ENCODE results near the gene PPP2R2C. TPM values are rescaled to one million over a fixed set of nuclear protein-coding genes. Genes with fewer than 3 reads are reported as not detected.
A peak's percentile ranks its signal among the peaks of the same experiment; 100 is the strongest.

The PPP2R2C gene
- polyA plus RNA-seq, 3 donors from 2014 or later, result not detected

- peaks cover 0 to 20% (median 5%) of the 10 kb centered on the region in 6 donors for H3K9me3 Mint-ChIP-seq
- H3K27me3 Mint-ChIP-seq (ENCODE audit: low read depth in 3 of 3), result peaks cover 6 to 22% (median 18%) of the 10 kb centered on the region in 3 donors
- no peaks in the 10 kb centered on the region for H3K4me1 Mint-ChIP-seq
- H3K27ac Mint-ChIP-seq, result no peak overlapping the region
- no peak overlapping the region for H3K4me3 Mint-ChIP-seq
- no peak for DNase-seq
- H3K36me3 Mint-ChIP-seq, result no peaks in the 10 kb centered on the region
Observed at GRCh38 chr4:6489927-6490326, 17.5 kb upstream of the PPP2R2C start.

DNA sequence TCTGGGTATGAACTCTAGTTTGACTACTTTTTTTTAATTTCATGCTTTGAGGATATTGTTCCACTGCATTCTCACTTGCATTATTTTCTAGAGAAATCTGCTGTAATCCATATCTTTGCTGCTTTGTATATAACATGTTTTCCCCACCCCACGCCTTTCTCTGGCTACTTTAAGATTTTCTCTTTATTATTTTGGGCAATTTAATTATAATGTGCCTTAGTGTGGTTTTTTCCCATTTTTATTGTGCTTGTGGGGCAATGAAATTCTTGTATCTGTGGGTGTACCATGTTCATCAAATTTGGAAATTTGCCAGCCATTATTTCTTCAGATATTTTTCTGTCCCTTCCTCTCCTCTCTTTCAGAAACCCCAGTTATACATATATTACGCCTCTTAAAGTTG, 15.1 kb upstream of the PPP2R2C start:
- H3K9me3 Mint-ChIP-seq, result peaks cover 0 to 20% (median 5%) of the 10 kb centered on the region in 6 donors

GRCh38 chr4:6480534-6481088, 8.2 kb upstream of the PPP2R2C start:
- Mint-ChIP-seq H3K4me3 (no peak overlapping the region), H3K9me3 (peaks cover 0 to 5% (median 0%) of the 10 kb centered on the region in 6 donors), H3K36me3 (peaks cover 0 to 4% (median 0%) of the 10 kb centered on the region in 3 donors), H3K27me3 (ENCODE audit: low read depth in 3 of 3) (peaks cover 7 to 22% (median 8%) of the 10 kb centered on the region in 3 donors), H3K27ac (no peak overlapping the region), H3K4me1 (no peaks in the 10 kb centered on the region)
- no peak for DNase-seq

More for the DNA sequence above, 15.1 kb upstream of the PPP2R2C start:
- H3K4me3 Mint-ChIP-seq, result no peak overlapping the region
- peaks cover 8 to 21% (median 14%) of the 10 kb centered on the region in 3 donors for H3K27me3 Mint-ChIP-seq (ENCODE audit: low read depth in 3 of 3)
- no peaks in the 10 kb centered on the region for H3K4me1 Mint-ChIP-seq
- no peak overlapping the region for H3K27ac Mint-ChIP-seq
- no peaks in the 10 kb centered on the region for H3K36me3 Mint-ChIP-seq
- DNase-seq, result no peak

- no peak overlapping the region for H3K27ac Mint-ChIP-seq
- peaks cover 11 to 25% (median 13%) of the 10 kb centered on the region in 3 donors for H3K27me3 Mint-ChIP-seq (ENCODE audit: low read depth in 3 of 3)
- H3K9me3 Mint-ChIP-seq, result no peaks in the 10 kb centered on the region
- H3K4me3 Mint-ChIP-seq, result no peak overlapping the region
- no peaks in the 10 kb centered on the region for H3K4me1 Mint-ChIP-seq
- H3K36me3 Mint-ChIP-seq, result peaks cover 0 to 4% (median 0%) of the 10 kb centered on the region in 3 donors
- DNase-seq, result no peak
Observed at GRCh38 chr4:6478546-6479220, 6.3 kb upstream of the PPP2R2C start.

DNA sequence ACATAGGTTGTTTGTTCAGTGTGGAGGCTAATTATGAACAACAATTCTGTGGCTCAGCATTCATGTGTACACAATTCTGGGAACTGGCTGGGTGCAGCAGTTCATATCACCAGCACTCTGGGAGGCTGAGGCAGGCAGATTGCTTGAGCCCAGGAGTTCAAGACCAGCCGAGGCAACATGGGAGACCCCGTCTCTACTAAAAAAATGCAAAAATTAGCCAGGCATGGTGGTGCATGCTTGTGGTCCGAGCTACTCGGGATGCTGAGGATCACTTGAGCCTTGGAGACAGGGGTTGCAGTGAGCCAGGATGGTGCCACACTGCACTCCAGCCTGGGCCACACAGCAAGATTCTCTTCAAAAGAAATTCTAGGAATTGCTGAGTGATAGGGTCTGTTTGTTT, 4.5 kb upstream of the PPP2R2C start:
- H3K4me1 Mint-ChIP-seq, result peaks cover 0 to 3% of the 10 kb centered on the region in 2 donors
- H3K4me3 Mint-ChIP-seq, result no peak overlapping the region
- H3K9me3 Mint-ChIP-seq, result no peaks in the 10 kb centered on the region
- peaks cover 9 to 30% (median 16%) of the 10 kb centered on the region in 3 donors for H3K27me3 Mint-ChIP-seq (ENCODE audit: low read depth in 3 of 3)
- H3K36me3 Mint-ChIP-seq, result peaks cover 0 to 4% (median 0%) of the 10 kb centered on the region in 3 donors
- no peak overlapping the region for H3K27ac Mint-ChIP-seq
- DNase-seq, result no peak

- peaks cover 0 to 3% of the 10 kb centered on the region in 2 donors for H3K4me1 Mint-ChIP-seq
- H3K9me3 Mint-ChIP-seq, result no peaks in the 10 kb centered on the region
- no peak overlapping the region for H3K4me3 Mint-ChIP-seq
- no peak for DNase-seq
- H3K36me3 Mint-ChIP-seq, result peaks cover 0 to 4% (median 0%) of the 10 kb centered on the region in 3 donors
- H3K27me3 Mint-ChIP-seq (ENCODE audit: low read depth in 3 of 3), result peaks cover 9 to 30% (median 15%) of the 10 kb centered on the region in 3 donors
- H3K27ac Mint-ChIP-seq, result no peak overlapping the region
Observed at GRCh38 chr4:6475492-6476020, 3.1 kb upstream of the PPP2R2C start.

DNA sequence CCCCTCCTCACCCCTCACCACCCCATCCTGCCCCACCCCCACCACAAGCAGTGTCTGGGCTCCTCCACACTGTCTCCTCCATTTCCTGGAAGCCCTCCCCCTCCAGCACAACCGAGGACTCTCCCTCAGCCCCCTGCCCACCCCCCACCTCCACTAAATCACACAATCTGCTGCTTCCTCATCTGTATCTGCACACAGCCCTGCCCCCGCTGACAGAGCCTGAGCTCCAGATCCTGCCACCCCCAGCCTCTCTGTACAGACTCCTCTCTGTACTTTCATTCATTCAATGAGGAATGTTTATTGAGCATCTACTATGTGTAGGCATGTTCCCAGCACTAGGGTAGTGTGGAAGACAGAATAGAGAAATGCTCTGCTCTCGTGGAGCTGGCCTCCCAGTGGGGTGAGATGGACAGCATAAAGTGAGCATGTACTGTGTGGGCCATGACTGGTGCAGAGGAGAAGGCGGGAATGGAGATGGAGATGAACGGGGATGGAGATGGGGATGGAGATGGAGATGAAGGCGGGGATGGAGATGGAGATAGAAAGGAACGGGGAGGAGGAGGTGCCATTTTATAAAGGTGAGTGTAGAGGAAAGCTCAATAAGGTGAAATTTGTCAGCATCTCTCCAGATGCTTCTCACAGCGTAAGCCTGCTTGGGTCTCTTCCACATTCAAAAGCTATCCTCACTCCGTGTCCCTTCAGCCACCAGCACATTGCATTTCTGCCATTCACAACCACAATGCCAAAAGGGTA, 2.5 kb upstream of the PPP2R2C start:
- Mint-ChIP-seq H3K4me3 (no peak overlapping the region), H3K9me3 (no peaks in the 10 kb centered on the region), H3K4me1 (peaks cover 0 to 5% of the 10 kb centered on the region in 2 donors), H3K36me3 (peaks cover 0 to 4% (median 0%) of the 10 kb centered on the region in 3 donors), H3K27ac (no peak overlapping the region), H3K27me3 (ENCODE audit: low read depth in 3 of 3) (peaks cover 13 to 35% (median 17%) of the 10 kb centered on the region in 3 donors)
- no peak for DNase-seq

- Mint-ChIP-seq H3K9me3 (no peaks in the 10 kb centered on the region), H3K4me3 (no peak overlapping the region), H3K4me1 (peaks cover 0 to 5% of the 10 kb centered on the region in 2 donors), H3K27me3 (ENCODE audit: low read depth in 3 of 3) (peaks cover 13 to 42% (median 22%) of the 10 kb centered on the region in 3 donors), H3K27ac (no peak overlapping the region), H3K36me3 (peaks cover 0 to 4% (median 0%) of the 10 kb centered on the region in 3 donors)
- DNase-seq, result no peak
Observed at GRCh38 chr4:6474053-6474568, 1.7 kb upstream of the PPP2R2C start.

DNA sequence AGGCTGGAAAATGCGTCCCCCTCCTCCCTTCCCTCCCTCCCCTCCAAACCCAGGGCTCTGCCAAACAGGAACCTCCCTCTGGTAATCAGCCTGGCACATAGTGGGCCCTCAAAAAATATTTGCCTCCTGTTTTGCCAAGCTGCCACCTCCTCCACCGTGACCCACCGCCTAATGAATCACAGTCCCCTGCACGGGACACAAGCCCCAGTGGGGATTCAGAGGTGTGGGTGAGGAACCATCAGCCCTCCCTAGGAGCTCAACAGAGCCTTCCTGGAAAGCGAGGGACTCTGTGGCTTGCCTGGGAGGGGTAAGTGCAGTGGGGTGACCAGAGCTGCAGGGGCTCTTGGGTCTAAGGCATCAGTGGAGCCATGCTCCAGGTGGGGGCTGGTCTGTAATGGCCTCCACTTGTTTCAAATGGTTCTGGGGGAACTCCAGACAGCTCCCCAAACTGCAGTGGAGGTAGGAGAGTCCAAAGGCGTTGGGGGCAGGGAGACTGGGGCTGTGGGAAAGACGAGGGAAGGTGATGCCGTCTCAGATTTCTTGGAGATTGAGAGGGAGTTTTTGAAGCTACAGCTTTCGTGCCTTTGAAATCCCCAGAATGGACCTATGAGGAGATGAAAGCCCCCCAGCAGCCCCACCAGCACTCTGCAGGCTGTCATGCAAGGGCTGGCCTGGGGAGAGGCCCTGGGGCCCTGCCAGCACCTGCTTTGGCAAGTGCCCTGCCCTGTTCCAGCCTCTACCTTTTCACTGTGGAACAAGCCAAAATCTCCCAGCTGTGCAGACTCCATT, 1.0 kb upstream of the PPP2R2C start:
- Mint-ChIP-seq H3K4me3 (peak overlapping the region in 1 of 5 donors; percentile 32), H3K36me3 (peaks cover 0 to 4% (median 0%) of the 10 kb centered on the region in 3 donors), H3K4me1 (peaks cover 0 to 5% of the 10 kb centered on the region in 2 donors), H3K9me3 (no peaks in the 10 kb centered on the region), H3K27me3 (ENCODE audit: low read depth in 3 of 3) (peaks cover 12 to 38% (median 22%) of the 10 kb centered on the region in 3 donors), H3K27ac (no peak overlapping the region)
- no peak for DNase-seq

DNA sequence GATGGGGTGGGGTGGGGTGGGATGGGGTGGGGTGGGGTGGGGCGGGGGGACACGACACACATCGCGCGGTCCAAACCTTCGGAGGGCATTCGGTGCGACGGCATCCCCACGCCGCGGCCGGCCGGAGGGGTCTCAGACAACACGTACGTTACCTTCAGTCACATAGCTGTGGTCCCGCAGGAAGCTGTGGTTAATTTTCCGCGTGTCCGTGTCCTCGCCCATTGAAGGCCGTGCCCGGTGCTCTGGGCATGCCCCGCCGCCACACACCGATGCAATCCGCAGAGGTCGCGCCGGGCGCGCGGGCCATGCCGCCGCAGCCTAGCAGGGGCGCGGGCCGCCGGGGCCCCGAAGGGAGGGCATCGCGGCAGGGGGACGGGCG, 417 bp downstream of the PPP2R2C start:
- no peak overlapping the region for H3K4me3 Mint-ChIP-seq
- peaks cover 9 to 37% (median 16%) of the 10 kb centered on the region in 3 donors for H3K27me3 Mint-ChIP-seq (ENCODE audit: low read depth in 3 of 3)
- no peak for DNase-seq
- no peak overlapping the region for H3K27ac Mint-ChIP-seq
- H3K36me3 Mint-ChIP-seq, result no peaks in the 10 kb centered on the region
- no peaks in the 10 kb centered on the region for H3K9me3 Mint-ChIP-seq
- H3K4me1 Mint-ChIP-seq, result peaks cover 0 to 5% of the 10 kb centered on the region in 2 donors

- no peaks in the 10 kb centered on the region for H3K9me3 Mint-ChIP-seq
- H3K36me3 Mint-ChIP-seq, result no peaks in the 10 kb centered on the region
- DNase-seq, result no peak
- H3K4me1 Mint-ChIP-seq, result peaks cover 0 to 5% of the 10 kb centered on the region in 2 donors
- H3K27ac Mint-ChIP-seq, result no peak overlapping the region
- H3K4me3 Mint-ChIP-seq, result no peak overlapping the region
- peaks cover 9 to 37% (median 16%) of the 10 kb centered on the region in 3 donors for H3K27me3 Mint-ChIP-seq (ENCODE audit: low read depth in 3 of 3)
Observed at GRCh38 chr4:6471307-6472007, 957 bp downstream of the PPP2R2C start.

GRCh38 chr4:6470502-6471306, 1.7 kb downstream of the PPP2R2C start:
- peak in 1 of 3 donors; percentile 13 for DNase-seq
- Mint-ChIP-seq H3K27me3 (ENCODE audit: low read depth in 3 of 3) (peaks cover 7 to 35% (median 16%) of the 10 kb centered on the region in 3 donors), H3K4me3 (peak overlapping the region in 3 of 5 donors; percentile 56 to 61 (median 58))

More at GRCh38 chr4:6470502-6471306, 1.7 kb downstream of the PPP2R2C start:
- Mint-ChIP-seq H3K27ac (no peak overlapping the region), H3K4me1 (peaks cover 0 to 5% of the 10 kb centered on the region in 2 donors), H3K9me3 (no peaks in the 10 kb centered on the region), H3K36me3 (no peaks in the 10 kb centered on the region)
